ENCODE results near the gene EAF1. TPM values are rescaled to one million over a fixed set of nuclear protein-coding genes. Genes with fewer than 3 reads are reported as not detected.

Gene EAF1
- total RNA-seq, 2 donors from 2014 or later, result 24.9 to 28.0 TPM

DNA sequence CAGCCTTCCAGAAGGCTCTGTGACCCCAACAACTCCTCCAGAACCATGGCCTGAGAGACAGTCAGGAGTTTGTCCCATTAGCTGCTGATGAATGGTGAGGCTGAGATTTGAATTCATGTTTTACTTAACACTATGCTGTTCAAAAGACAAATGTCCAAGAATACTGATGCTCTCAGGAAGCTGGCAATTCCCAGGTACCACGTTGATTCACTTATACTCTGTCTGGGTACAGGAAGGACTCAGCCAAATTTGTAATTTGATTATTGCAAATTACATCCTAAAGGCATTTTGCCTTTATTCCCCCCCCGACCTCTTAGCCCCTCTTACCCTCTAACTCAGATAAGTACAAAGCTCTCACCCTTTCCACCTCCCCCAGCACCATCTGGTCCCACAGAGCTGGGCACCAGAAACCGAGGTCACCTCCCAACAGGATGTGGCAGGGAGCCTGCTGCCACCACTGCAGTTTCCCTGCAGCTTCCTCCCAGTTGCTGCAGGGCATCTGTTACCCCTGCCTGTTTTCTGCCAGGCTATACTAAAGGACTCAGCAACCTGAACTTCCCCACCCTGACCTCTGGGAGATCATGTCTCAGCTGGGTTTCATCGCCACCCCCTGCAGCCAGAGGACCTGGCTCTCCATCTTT, 33.6 kb downstream of the EAF1 start:
- H3K9me3 ChIP-seq, result no peaks in the 10 kb centered on the region
- no peak overlapping the region for H3K4me3 ChIP-seq
- TF ChIP-seq, protein P1, sequence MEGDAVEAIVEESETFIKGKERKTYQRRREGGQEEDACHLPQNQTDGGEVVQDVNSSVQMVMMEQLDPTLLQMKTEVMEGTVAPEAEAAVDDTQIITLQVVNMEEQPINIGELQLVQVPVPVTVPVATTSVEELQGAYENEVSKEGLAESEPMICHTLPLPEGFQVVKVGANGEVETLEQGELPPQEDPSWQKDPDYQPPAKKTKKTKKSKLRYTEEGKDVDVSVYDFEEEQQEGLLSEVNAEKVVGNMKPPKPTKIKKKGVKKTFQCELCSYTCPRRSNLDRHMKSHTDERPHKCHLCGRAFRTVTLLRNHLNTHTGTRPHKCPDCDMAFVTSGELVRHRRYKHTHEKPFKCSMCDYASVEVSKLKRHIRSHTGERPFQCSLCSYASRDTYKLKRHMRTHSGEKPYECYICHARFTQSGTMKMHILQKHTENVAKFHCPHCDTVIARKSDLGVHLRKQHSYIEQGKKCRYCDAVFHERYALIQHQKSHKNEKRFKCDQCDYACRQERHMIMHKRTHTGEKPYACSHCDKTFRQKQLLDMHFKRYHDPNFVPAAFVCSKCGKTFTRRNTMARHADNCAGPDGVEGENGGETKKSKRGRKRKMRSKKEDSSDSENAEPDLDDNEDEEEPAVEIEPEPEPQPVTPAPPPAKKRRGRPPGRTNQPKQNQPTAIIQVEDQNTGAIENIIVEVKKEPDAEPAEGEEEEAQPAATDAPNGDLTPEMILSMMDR (IDR thresholded peaks at IDR 0.05), result no peak
- H3K27ac ChIP-seq, result no peak overlapping the region
- intact Hi-C loops (cut with DNase I), result no loop called here
- no peaks in the 10 kb centered on the region for H3K4me1 ChIP-seq
- H3K9ac ChIP-seq (ENCODE audit: low read depth in 2 of 2, low read length in 2 of 2), result no peak overlapping the region
- no peak for DNase-seq
- no peaks in the 10 kb centered on the region for H3K36me3 ChIP-seq
- H3K27me3 ChIP-seq, result no peaks in the 10 kb centered on the region

DNA sequence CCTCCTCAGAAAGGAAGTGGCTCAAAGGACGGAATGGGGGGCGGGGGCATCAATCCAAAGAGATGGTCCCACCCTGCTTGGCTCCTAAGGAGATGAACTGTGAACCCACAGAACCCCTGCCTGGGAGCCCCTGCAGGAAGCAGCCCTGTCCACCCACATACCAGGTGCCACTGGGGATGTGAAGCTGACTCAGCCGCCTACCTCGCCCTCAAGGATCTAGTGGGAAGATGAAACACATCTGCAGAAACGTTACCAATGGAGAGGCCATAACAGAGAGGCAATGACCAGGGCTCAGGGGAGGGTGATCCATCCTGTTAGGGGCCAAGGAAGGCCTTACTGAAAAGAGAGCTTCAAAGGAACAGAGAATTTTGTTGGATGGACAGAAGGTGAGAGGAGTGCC, 35.1 kb downstream of the EAF1 start:
- H3K4me1 ChIP-seq, result no peaks in the 10 kb centered on the region
- H3K27ac ChIP-seq, result no peak overlapping the region
- no peak overlapping the region for H3K4me3 ChIP-seq
- no peaks in the 10 kb centered on the region for H3K27me3 ChIP-seq
- TF ChIP-seq, protein P1 (IDR thresholded peaks at IDR 0.05), result no peak
- no peaks in the 10 kb centered on the region for H3K36me3 ChIP-seq
- no peaks in the 10 kb centered on the region for H3K9me3 ChIP-seq
- no peak for DNase-seq
- H3K9ac ChIP-seq (ENCODE audit: low read depth in 2 of 2, low read length in 2 of 2), result no peak overlapping the region
- intact Hi-C loops (cut with DNase I), result no loop called here

DNA sequence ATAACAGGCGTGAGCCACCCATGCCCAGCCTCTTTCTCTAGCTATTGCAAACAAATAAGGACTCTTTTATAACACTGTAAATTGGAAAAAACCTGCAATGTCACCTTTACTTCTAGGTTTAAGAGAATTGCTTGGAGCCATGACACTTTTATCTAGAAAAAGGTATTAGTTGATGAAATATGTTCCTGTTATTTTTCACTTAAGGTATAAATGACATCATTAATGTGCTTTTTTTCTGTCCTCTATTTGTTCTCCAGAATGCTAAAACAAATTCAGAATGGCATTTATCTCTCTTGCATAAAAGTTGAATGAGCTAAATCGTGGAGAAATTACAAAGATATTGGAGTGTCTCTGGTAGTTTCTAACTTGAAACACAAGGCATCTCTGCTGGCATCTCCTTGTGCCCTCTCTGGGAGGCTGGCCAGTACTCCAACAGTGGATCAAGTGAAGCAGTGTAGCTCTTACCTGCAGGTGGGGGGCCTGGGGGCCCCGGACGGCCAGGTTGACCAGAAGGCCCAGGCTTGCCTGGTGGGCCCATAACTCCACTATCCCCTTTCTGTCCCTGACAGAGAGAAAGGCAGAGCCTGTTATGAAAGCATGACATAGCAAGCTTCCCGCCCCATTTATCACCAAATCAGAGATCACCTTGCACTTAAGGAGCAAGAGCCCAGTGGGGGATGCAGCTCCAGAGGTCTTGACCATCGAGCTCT, 38.6 kb downstream of the EAF1 start:
- no peaks in the 10 kb centered on the region for H3K4me1 ChIP-seq
- no peak overlapping the region for H3K27ac ChIP-seq
- no peaks in the 10 kb centered on the region for H3K36me3 ChIP-seq
- no peaks in the 10 kb centered on the region for H3K27me3 ChIP-seq
- no peaks in the 10 kb centered on the region for H3K9me3 ChIP-seq
- TF ChIP-seq, protein P1 (IDR thresholded peaks at IDR 0.05), result no peak
- no peak overlapping the region for H3K9ac ChIP-seq (ENCODE audit: low read depth in 2 of 2, low read length in 2 of 2)
- H3K4me3 ChIP-seq, result no peak overlapping the region
- intact Hi-C loops (cut with DNase I), result no loop called here
- DNase-seq, result no peak

DNA sequence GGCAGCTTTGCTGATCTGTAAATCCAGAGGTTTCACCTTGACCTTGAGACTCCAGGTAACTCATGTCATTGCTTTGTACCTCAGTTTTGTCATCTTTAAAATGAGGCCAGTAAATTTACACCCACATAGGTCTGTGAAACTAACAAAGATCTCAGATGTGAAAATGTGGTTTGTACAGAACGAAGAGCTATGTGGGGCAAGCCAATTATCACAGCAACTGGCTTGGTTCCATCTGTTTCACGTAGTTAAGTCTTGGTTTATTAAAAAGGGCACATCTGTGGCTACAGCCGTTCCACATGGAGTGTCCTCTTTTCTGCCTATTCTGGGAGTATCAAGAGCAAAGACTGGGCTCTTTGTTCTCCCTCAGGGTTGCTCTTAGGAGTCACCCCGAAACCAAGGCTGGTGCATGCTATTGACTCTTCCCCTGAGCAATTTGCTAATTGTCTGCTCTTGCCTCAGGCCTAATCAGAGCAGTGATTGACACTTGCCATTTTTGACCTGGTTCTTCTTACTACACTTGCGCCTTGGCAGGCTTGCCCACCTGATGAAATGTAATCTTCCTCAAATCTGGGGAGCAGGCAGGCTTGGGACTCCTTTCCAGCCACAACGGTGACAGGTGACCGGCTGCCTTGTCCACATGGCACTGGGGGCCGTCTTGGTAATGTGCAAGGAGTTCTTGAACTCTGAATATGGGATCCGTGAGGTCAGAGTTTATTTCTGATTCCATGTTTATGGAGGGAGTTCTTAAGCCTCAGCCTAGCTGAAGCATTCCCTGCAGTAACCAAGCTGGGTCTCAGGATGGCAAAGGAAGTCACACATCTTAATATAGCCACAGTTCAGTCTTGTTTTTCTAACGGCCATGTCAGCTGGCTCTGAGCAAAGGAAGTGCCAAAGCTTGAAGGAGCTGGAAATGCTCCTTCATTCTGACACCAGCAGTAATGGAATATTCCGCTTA, 40.1 kb downstream of the EAF1 start:
- H3K27me3 ChIP-seq, result no peaks in the 10 kb centered on the region
- intact Hi-C loops (cut with DNase I), result no loop called here
- H3K27ac ChIP-seq, result no peak overlapping the region
- H3K4me3 ChIP-seq, result no peak overlapping the region
- no peak for DNase-seq
- TF ChIP-seq, protein P1 (IDR thresholded peaks at IDR 0.05), result no peak
- no peaks in the 10 kb centered on the region for H3K9me3 ChIP-seq
- H3K9ac ChIP-seq (ENCODE audit: low read depth in 2 of 2, low read length in 2 of 2), result no peak overlapping the region
- H3K36me3 ChIP-seq, result no peaks in the 10 kb centered on the region
- H3K4me1 ChIP-seq, result no peaks in the 10 kb centered on the region

DNA sequence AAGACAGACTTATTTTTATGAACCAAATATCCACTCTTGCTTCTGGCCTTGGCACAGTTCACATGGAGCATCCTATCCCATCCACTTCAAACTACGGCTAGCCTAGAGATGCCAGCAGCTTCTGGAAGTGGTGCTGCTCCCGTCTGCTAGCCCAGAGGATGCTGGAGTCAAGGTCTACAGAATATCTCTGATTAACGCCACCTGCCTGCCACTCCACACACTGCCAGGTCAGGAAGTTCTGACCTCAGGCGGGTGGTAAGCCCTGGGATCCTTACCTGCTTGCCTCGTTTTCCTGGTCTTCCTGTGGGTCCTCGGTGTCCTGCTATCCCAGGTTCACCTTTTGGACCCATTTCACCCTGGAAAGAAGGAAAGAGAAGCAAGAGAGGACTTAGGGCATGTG, 42.9 kb downstream of the EAF1 start:
- H3K27ac ChIP-seq, result no peak overlapping the region
- no peaks in the 10 kb centered on the region for H3K27me3 ChIP-seq
- no peaks in the 10 kb centered on the region for H3K4me1 ChIP-seq
- H3K9me3 ChIP-seq, result no peaks in the 10 kb centered on the region
- no peak overlapping the region for H3K9ac ChIP-seq (ENCODE audit: low read depth in 2 of 2, low read length in 2 of 2)
- DNase-seq, result no peak
- no peak overlapping the region for H3K4me3 ChIP-seq
- TF ChIP-seq, protein P1 (IDR thresholded peaks at IDR 0.05), result no peak
- no peaks in the 10 kb centered on the region for H3K36me3 ChIP-seq
- intact Hi-C loops (cut with DNase I), result no loop called here
